Measurements from ENCODE around the gene ZNF143.
"Not testable (repeated sequence)": the region's sequence is repeated elsewhere in the genome, so short reads cannot be mapped to it uniquely, and the experiment has no call there.

ZNF143 gene

DNA sequence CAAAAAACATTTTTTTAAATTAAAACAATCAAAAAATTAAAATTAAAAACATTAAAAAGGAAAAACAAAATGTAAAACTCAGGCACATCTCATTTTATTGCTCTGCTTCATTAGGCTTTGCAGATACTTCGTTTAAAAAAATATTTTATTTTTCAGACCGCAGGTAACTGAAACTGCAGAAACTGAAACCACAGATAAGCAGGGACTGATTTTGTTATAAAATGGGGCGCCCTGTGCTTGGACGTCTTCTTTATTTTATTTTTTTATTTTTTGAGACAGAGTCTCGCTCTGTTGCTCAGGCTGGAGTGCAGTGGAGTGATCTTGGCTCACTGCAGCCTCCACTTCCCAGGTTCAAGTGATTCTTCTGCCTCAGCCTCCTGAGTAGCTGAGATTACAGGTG, 88.4 kb downstream of the ZNF143 start:
- not testable (repeated sequence) for DNase-seq (ENCODE audit: low read depth)

DNA sequence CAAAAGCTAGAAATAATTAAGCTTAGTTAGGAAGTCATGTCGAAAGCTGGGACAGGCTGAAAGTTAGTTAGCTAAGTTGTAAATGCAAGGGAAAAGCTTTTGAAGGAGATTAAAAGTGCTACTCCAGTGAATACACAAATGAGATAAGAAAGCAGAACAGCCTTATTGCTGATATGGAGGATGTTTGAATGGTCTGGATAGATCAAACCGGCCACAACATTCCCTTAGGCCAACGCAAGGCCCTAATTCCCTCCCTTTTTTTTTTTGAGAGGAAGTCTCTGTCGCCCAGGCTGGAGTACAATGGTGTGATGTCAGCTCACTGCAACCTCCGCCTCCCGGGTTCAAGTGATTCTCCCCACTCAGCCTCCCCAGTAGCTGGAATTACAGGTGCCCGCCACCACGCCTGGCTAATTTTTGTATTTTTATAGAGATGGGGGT, 89.4 kb downstream of the ZNF143 start:
- no peak for DNase-seq (ENCODE audit: low read depth)

DNA sequence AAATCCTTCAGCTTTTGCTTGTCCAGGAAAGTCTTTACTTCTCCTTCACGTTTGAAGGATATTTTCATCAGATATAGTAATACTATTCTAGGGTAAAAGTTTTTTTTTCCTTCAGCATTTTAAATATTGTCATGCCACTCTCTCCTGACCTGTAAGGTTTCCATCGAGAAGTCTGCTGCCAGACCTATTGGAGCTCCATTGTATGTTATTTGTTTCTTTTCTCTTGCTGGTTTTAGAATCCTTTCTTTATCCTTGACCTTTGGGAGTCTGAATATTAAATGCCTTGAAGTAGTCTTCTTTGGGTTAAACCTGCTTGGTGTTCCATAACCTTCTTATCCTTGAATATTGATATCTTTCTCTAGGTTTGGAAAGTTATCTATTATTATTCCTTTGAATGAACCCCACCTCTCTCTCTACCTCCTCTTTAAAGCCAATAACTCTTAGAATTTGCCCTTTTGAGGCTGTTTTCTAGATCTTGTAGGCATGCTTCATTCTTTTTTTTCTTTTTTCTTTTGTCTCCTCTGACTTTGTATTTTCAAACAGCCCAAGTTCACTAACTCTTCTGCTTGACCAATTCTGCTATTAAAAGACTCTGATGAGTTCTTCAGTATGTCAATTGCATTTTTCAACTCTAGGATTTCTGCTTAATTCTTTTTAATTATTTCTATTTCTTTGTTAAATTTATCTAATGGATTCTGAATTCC, 100.6 kb downstream of the ZNF143 start:
- DNase-seq (ENCODE audit: low read depth), result no peak

DNA sequence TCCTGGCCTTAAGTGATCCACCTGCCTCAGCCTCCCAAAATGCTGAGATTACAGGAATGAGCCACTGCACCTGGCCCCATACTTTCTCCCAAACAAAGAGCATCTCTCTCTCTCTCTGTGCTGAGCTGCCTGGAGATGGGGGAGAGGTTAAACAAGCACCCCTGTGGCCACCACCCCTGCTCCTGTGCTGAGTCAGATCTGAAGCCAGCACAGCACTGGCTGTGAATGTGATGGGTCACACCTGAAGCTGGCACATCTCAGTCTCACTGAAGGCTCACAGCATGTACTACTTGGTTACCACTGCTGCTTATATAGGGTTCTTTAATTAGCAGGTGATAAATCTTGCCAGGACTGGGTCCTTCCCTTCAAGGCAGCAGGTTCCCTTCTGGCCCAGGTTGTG, 101.9 kb downstream of the ZNF143 start:
- DNase-seq (ENCODE audit: low read depth), result no peak

DNA sequence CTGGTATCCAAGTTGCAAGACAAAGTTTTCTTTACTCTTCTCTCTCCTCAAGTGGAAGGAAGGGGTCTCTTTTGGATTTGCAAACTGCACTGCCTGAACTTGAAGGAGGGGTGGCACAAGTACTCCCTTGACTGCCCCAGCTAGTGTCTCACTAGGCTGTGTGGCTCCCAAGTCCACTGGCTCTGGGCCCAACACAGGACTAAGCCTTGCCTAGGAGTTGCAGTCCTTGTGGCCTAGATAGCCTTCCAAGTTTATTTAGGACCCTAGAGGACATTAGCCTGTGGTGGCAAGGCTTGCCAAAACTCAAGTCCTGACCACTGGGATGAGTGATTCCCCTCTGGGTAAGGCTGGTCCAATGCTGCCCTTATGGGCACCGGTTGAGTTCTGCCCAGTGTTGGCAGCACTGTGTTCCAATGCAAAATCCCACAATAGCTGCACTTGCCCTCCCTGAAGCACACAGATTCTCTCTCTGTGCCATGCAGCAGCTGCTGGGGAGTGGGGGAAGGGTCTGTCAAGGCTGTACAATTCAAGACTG, 102.5 kb downstream of the ZNF143 start:
- no peak for DNase-seq (ENCODE audit: low read depth)

DNA sequence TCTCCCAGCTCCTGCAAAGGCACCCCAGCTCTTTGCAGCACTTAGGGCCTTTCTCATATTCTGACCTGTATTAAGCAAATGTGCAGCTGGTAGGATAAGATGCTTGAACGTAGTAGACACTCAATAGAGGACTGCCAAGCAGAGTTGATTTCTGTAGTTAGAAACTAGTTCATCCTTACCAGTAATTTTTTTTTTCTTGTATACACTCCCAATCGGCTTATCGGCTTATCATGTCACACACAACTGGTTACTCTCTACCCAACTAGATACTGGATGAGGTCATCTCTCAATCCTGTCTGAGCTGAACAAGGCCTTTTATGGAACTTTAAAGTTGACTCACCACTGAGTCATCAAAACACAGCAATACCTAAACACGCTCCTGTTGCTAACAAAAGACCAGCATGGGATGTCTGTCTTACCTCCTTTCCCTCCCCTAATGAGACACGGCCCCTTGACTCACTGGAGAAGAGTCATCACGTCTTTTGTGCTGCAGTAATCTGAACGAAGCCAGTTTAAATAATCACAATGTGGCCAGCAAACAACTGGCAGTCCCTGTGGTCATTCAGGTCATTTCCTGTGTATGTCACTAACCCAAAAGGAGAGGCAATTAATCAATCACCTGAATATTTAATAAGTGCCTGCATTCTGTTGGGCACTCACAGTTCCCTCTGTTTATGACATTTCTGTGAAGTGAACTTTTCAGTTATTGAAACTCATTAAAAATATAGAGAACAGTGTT, 105.2 kb downstream of the ZNF143 start:
- peak; percentile 58 for DNase-seq (ENCODE audit: low read depth)

DNA sequence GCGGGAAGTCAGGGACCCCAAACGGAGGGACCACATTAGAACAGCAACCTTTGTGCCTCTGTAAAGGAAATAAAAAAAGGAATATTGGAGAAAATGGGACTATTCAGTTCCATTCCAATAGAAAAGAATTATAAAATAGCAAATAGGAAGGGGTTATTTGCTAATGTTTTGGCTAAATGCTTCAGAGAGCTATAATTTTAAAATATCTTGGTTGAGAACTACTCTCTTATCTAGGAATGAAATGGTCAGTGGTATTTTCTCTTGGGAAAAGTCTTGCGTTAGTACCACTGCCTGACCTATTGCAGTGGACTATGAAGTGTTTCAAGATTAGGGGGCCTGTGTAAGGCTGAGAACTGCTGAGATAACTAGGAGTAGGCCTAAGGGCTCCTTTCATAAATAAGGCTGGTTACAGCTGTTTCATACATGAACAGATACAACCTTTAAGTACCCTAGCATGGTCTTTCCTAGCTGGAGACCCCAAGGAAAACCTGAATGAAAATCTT, 105.8 kb downstream of the ZNF143 start:
- DNase-seq (ENCODE audit: low read depth), result no peak

DNA sequence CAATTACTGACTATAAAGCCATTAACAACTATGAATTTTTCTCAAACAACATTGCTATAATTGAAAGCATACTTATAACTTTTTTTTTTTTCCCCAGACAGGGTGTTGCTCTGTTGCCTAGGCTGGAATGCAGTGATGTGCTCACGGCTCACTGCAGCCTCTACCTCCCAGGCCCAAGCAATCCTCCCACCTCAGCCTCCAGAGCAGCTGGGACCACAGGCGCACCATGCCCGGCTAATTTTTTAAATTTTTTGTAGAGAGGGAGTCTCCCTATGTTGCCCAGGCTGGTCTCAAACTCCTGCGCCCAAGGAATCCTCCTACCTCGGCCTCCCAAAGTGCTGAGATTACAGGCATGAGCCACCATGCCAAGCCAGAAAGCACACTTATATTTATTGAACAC, 106.6 kb downstream of the ZNF143 start:
- DNase-seq (ENCODE audit: low read depth), result no peak

DNA sequence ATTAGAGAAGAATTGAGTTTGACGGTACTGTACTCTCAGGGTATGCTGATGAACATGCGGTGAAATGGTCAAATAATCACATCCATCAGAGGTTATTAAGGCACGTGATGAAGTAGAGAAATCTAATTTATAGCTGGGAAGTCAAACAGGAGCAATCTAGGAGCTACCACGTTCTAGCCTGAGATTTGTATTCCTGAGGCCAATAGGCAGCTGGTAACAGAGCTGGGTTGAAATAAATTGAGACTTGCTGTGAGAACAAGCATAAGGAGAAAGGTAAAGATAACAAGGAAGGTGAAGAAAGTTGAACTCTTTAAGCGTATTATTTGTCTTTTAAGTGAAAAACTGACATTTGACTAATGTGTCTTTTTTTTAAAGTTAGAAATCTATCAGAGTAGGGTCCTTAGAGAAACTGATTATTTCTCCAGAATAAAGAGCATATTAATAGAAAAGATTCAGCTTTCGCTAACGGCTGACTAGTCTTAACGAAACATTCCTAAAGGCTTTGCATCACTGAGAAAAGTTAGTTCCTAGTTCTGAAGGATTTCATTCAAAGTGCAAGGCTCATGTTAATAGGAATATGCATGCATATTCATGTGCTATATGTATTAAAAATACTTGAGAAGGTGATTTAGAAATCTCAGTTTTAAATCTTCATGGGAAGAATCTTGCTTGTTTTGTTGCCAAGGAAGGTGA, 107.5 kb downstream of the ZNF143 start:
- no peak for DNase-seq (ENCODE audit: low read depth)

DNA sequence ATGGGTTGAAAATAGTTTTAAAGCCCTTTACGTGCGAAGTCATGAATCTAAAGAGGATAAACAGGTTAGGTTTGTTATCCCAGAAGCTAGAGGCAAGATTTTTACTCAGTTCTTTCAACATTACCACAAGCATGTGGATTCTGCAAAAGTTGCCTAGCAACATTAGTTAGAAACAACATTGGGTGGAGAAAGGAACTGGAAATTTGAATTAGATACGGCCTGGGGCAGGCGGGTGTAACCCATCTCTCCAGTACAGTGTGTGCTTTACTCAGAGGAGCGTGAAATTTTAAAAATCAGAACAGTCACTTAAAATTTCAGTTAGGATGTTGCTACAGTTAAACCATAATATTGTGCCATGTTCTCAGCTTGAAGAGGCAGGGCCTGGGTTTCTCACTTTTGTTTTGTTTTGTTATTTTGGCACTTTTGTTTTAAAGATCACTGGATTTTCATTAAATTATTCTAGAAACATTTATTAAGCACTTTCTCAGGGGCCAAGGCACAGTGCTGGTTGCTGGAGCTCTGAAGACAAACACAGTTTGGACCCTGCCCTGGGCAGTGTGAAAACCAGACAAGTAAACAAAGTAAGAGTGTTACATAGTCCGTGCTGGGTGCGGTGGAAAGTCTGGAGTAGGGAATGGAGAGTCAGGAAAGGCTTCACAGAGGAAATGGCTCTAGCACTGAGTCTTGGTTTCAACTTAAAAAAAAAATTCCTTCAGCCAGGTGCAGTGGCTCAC, 108.2 kb downstream of the ZNF143 start:
- no peak for DNase-seq (ENCODE audit: low read depth)

DNA sequence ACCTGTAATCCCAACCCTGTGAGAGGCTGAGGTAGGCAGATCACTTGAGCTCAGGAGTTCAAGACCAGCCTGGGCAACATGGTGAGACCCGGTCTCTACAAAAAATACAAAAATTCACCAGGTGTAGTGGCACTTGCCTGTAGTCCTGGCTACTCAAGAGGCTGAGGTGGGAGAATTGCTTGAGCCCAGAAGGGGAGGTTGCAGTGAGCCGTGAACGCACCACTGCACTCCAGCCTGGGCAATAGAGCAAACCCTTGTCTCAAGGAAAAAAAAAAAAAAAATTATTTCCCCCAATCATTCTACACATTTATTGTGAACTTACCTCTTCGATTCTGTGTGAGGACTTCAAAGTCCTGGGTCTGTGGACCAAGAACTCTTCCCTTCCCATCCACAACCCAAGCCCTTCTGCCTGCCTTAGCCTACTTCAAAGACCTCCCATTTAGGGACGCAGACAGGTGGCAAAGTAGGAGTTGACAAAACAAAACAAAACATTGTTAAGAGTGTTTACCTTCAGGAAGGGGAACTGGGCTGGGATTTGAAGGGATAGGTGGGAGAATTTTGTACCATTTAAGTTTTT, 108.9 kb downstream of the ZNF143 start:
- DNase-seq (ENCODE audit: low read depth), result no peak

DNA sequence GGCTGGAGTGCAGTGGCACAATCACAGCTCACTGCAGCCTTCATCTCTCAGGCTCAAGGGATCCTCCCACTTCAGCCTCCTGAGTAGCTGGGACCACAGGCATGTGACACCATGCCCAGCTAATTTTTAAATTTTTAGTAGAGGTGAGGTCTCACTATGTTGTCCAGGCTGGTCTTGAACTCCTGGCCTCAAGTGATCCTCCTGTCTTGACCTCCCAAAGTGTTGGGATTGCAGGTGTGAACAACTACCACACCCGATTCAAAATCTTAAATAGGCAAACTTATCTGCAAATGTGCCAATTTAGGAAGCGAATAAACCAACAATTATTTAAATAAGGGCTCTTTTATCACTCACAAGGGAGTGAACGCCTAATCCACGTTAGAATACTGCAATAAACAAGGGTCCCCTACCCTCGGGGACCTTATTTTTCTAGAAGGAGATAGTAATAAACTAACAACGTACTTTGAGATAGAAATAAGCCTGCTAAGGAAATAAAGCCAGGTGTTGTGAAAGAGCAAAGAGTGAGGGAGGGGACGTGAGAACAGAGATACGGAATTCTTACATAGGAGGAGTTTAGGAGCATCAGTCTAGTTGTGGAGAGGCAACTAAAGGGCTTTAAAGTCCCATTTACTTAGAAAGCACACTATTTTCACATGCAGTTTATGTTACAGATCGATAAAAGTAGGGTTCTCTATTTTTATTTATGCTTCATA, 109.7 kb downstream of the ZNF143 start:
- no peak for DNase-seq (ENCODE audit: low read depth)

DNA sequence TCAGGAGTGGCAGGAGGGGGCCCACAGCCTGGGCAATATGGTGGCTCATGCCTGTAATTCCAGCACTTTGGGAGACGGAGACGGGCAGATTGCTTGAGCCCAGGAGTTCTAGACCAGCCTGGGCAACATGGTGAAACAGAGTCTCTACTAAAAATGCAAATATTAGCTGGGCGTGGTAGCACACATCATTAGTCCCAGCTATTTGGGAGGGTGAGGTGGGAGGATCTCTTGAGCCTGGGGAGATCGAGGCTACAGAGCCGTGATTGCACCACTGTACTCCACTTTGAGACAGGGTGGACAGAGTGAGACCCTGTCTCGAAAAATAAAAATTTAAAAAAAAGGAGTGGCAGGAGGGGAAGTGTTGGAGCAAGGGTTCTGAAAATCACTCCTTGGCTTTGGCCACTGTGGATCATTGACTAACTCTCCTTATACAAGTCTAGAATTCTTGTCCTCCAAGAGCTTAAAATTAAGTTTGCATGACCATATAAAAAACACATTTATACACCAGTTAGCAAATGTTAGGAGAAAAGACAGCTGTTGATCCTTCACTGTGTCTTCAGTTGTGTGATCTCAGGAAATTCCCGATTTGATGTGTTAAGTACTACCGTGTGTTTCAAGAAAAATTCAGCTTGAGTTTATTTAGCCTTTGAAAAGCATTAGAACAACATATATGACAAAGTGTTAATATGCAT, 110.4 kb downstream of the ZNF143 start:
- no peak for DNase-seq (ENCODE audit: low read depth)

DNA sequence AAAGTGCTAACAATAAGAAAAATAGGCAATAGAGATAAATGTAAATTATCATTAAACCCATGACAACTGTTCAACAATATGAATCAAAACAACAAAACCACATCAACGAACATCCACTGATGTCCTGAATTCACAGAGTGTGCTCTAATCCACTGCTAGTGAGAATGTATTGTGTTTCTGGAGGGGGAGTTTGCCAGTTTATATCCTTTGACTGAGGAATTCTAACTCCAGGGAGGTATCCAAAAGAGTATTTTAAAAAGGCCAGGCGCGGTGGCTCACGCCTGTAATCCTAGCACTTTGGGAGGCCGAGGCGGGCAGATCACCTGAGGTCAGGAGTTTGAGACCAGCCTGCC, 110.9 kb downstream of the ZNF143 start:
- DNase-seq (ENCODE audit: low read depth), result no peak

DNA sequence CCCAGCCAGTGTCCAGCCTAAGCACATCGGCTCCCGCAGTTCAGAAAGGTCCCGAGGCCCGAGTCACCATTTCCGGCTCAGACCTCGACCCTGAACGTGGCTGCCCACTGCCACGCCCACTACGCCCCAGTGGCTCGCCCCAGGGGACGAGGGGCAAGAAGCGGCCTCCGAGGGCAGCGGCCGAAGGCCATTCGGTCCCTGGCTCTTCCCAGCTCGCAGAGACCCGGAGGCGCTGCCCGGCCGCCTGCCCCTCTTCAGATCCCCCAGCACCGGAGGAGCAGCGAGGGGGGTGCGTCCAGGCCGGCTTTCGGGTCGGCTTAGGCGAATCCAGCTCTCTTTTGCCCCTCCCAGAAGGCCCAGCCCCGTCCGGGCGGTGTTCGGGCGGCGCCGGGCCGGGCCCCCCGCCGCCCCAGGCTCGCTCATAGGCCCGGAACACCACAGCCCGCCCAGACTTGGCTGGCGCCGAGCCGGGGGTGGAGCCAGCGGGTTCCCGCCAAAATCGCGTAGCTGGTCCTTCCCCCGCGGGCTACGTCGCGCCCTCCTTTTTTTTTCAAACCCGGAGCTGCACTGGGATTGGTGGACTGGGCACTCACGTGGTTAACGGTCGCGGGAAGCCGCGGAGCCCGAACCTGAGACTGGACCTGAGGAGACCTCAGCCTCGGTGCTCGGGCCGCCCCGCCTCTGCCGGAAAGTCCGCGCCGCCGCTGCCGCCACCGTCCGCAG, 112.4 kb downstream of the ZNF143 start, which contains the start of gene WEE1:
TSS of gene WEE1 (plus strand) at position 619 of the 723 bp plus-strand sequence. CDS start 264 bp downstream, outside the sequence.
- peak; percentile 96 for DNase-seq (ENCODE audit: low read depth)

DNA sequence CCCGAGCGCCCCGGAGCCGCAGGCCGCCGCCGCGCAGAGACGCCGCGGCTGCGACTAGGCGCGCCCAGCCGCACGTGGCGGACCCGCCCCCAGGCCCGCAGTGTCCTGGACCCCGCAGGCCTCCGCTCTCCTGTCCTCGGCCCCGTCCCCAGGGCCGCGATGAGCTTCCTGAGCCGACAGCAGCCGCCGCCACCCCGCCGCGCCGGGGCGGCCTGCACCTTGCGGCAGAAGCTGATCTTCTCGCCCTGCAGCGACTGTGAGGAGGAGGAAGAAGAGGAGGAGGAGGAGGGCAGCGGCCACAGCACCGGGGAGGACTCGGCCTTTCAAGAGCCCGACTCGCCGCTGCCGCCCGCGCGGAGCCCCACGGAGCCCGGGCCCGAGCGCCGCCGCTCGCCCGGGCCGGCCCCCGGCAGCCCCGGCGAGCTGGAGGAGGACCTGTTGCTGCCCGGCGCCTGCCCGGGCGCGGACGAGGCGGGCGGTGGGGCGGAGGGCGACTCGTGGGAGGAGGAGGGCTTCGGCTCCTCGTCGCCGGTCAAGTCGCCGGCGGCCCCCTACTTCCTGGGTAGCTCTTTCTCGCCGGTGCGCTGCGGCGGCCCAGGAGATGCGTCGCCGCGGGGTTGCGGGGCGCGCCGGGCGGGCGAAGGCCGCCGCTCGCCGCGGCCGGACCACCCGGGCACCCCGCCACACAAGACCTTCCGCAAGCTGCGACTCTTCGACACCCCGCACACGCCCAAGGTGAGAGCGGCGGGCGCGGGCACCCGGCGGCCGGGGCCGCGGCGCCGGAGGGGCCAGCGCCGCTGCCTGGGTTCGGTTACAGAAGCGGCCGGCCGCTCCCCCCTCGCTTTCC, 113.2 kb downstream of the ZNF143 start:
- DNase-seq (ENCODE audit: low read depth), result no peak

DNA sequence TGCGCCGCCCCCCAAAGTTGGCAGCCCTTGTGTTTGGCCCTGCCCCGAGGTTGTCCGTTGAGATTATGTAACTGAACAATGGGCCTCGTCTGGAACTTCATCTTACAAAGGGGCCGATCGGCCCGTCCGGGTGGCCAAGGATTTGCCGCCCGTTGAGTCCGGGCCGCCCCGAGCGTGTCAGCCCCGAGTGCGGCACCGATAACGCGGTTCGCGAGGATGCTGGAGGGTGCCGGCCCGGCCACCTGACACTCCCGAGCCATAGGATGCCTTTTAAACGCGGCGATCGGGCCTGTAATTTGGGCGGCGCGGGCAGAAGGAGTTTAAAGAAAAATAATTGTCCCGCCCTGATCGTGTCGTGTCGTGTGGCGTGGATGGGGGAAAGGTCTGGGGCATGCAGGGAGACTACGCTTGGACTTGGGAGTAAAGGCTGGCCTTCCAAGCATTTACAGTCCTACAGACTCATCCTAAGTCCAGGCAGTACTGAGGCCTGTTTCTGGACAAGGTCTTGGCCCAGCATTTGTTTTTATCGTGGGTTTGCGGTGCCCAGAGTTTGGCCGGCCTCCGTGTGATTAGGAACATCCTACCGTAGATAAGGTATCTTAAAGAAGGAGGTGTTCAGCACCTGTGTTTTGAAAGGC, 113.9 kb downstream of the ZNF143 start:
- no peak for DNase-seq (ENCODE audit: low read depth)

Data from activated T-cell treated with anti-CD3 and anti-CD28 coated beads for 24 hours (primary cell).